ENCODE data around the gene COL9A2.
"Not testable (repeated sequence)": the region's sequence is repeated elsewhere in the genome, so short reads cannot be mapped to it uniquely, and the experiment has no call there.

Gene COL9A2

GRCh38 chr1:40316595-40317393 lies at the start of gene COL9A2:
Gene COL9A2, minus strand, starts transcription at chr1:40317286. Its CDS starts 89 bp downstream, at chr1:40317197.
- DNase-seq = peak; percentile 29

GRCh38 chr1:40363721-40364120 lies 46.6 kb upstream of the COL9A2 start:
- no peak for DNase-seq

- no peak for DNase-seq
Measured at GRCh38 chr1:40362699-40363098, 45.6 kb upstream of the COL9A2 start.

- DNase-seq = no peak
Measured at GRCh38 chr1:40362199-40362598, 45.1 kb upstream of the COL9A2 start.

- DNase-seq = no peak
Measured at GRCh38 chr1:40361637-40362036, 44.6 kb upstream of the COL9A2 start.

GRCh38 chr1:40361201-40361600 lies 44.1 kb upstream of the COL9A2 start:
- no peak for DNase-seq

- no peak for DNase-seq
Measured at GRCh38 chr1:40360631-40361030, 43.5 kb upstream of the COL9A2 start.

- no peak for DNase-seq
Measured at GRCh38 chr1:40357625-40358024, 40.5 kb upstream of the COL9A2 start.

GRCh38 chr1:40353082-40353481 lies 36.0 kb upstream of the COL9A2 start:
- no peak for DNase-seq

GRCh38 chr1:40352126-40352525 lies 35.0 kb upstream of the COL9A2 start:
- no peak for DNase-seq

GRCh38 chr1:40351124-40351523 lies 34.0 kb upstream of the COL9A2 start:
- no peak for DNase-seq

GRCh38 chr1:40350391-40350790 lies 33.3 kb upstream of the COL9A2 start:
- DNase-seq = no peak

- no peak for DNase-seq
Measured at GRCh38 chr1:40344597-40344996, 27.5 kb upstream of the COL9A2 start.

- not testable (repeated sequence) for DNase-seq
Measured at GRCh38 chr1:40342381-40342717, 25.3 kb upstream of the COL9A2 start.

GRCh38 chr1:40341491-40342380 lies 24.6 kb upstream of the COL9A2 start:
- DNase-seq = no peak

GRCh38 chr1:40339420-40340323 lies 22.6 kb upstream of the COL9A2 start:
- no peak for DNase-seq

- peak; percentile 89 for DNase-seq
Measured at GRCh38 chr1:40338745-40339419, 21.8 kb upstream of the COL9A2 start.

GRCh38 chr1:40337443-40337842 lies 20.4 kb upstream of the COL9A2 start:
- DNase-seq = no peak

GRCh38 chr1:40332695-40333094 lies 15.6 kb upstream of the COL9A2 start:
- no peak for DNase-seq

GRCh38 chr1:40331403-40331802 lies 14.3 kb upstream of the COL9A2 start:
- DNase-seq = not testable (repeated sequence)

- DNase-seq = no peak
Measured at GRCh38 chr1:40318970-40319621, 2.0 kb upstream of the COL9A2 start.

GRCh38 chr1:40318476-40318875 lies 1.4 kb upstream of the COL9A2 start:
- DNase-seq = no peak

All from NCI-H774 (cell line).